ENCODE data around the gene SLC16A13.

DNA sequence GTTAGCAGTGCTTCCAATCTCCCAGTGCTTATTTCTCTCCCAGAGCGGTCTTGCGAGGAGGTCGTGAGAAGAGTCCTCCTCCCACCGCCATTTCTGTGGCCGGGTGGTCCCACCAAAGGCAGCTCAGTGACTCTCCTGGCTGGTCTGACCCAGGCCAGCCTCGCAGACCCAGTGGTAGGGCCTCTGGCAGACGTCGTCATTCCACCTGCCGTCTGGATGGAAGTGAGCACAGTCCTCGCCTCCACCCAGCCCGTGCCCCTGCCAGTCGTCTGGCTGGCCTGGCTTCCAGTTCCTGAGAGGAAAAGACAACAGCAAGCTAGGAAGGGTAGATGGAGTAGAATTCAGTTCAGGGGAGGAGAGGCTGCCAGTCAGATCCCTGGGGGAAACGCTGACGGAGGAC, 39.1 kb downstream of the SLC16A13 start:
- TF ChIP-seq NFRKB (IDR thresholded peaks at IDR 0.05): no peak
- no peak for TF ChIP-seq FOXA1 (IDR thresholded peaks at IDR 0.05)
- TF ChIP-seq FOXM1 (IDR thresholded peaks at IDR 0.05; ENCODE audit: borderline replicate concordance): no peak
- TF ChIP-seq BHLHE40 (IDR thresholded peaks at IDR 0.05; ENCODE audit: borderline replicate concordance): no peak
- TF ChIP-seq SP1 (IDR thresholded peaks at IDR 0.05): no peak
- no peak for TF ChIP-seq HDGF (IDR thresholded peaks at IDR 0.05; ENCODE audit: borderline replicate concordance)
- TF ChIP-seq ELF4 (IDR thresholded peaks at IDR 0.05): no peak
- no peak for TF ChIP-seq SUZ12 (IDR thresholded peaks at IDR 0.05)
- no peak for TF ChIP-seq LEF1 (IDR thresholded peaks at IDR 0.05; ENCODE audit: borderline replicate concordance)
